Stimulated activated CD8-positive, alpha-beta memory T cell treated with anti-CD3 and anti-CD28 coated beads, Interleukin-15, amount 100 ng/mL, for 1 hour (primary cell): ENCODE measurements around the gene IQSEC3.
"Not testable (repeated sequence)": the region's sequence is repeated elsewhere in the genome, so short reads cannot be mapped to it uniquely, and the experiment has no call there.

Experiments
- DNase-seq: peaks from one replicate; pipeline ENCODE4 v3.0.0-alpha.2; 2020; ENCODE audit warnings: low read depth

Gene IQSEC3

DNA sequence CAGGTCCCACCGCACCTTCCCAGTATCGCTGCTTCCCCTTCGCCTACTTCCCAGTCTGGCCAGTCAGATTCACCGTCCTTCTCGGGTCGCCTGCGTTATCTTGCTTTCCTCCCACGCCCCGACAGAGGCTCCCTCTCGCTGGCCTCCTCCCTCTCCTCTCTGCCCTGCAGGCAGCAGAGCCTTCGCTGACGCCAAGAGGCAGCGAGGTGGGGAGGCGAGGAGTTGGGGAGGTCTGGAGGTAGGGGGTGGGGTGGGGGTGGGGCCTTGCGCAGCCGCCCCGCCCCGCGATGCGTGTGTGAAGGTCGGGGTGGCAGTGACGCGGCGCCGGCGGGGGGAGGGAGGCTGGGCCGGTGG is at the start of gene IQSEC3:
Gene IQSEC3 (plus strand): TSS at position 340 of the 354 bp plus-strand sequence. CDS start 116 bp downstream, outside the sequence.
- not testable (repeated sequence) for DNase-seq

- not testable (repeated sequence) for DNase-seq
Observed at GRCh38 chr12:17370-18340, 48.9 kb upstream of the IQSEC3 start.

- DNase-seq, result not testable (repeated sequence)
Observed at GRCh38 chr12:18821-19567, 47.6 kb upstream of the IQSEC3 start.

- DNase-seq, result not testable (repeated sequence)
Observed at GRCh38 chr12:19906-20305, 46.7 kb upstream of the IQSEC3 start.

DNA sequence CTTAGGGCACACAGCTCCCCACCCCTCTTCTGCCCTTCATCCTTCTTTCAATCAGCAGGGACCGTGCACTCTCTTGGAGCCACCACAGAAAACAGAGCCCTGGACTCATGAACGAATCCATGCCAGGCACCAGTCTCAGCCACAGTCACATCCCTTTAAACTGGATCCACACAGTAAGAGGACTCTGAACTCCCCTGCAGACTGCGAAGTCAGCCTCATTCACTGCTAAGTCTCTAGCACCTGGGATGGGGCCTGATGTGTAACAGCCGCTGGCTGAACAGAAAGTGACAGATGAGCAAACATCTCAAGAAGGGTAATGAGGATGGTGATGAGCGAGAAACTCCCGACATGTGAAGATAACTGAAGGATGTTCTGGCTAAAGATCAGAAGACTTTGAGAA is 45.8 kb upstream of the IQSEC3 start:
- DNase-seq, result no peak

GRCh38 chr12:21301-22189 is 45.0 kb upstream of the IQSEC3 start:
- DNase-seq, result no peak

DNA sequence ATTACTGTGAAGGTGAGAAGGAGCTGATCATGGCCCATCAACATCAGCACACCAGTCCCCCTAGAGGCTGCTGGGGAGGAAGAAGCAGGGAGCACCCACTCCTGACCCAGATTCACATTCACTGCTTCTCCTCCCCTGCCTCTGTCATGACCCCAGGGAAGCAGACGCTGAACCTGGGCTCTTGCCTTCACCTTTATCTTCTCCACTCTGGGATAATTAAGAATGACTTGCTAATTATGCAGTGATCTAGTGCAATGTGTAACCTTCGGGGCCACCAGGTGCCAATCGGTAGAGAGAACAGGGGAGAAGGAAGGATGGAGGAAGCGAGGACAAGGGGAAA is 44.4 kb upstream of the IQSEC3 start:
- DNase-seq, result no peak

DNA sequence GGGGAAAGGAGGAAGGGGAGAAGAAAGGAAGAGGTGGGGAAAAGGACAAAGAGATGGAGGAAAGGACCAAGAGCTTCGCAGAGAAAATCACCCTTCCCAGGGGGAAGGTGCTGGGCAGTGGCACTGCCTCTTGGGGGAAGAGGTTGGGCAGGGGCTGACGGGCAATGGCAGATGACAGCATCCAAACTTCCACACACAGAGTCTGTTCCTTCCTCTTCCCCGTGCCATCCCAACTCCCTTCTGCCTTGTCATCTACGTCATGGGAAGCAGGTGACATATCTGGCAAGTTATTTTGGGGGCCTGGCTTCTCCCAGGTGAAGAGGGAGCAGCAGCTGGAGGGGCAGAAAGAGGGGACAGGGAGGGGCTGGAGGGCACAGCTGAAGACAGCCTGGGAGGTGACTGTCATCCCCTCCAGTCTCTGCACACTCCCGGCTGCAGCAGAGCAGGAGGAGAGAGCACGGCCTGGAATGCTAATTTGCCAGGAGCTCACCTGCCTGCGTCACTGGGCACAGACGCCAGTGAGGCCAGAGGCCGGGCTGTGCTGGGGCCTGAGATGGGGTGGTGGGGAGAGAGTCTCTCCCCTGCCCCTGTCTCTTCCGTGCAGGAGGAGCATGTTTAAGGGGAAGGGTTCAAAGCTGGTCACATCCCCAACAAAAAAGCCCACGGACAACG is 43.9 kb upstream of the IQSEC3 start:
- no peak for DNase-seq

DNA sequence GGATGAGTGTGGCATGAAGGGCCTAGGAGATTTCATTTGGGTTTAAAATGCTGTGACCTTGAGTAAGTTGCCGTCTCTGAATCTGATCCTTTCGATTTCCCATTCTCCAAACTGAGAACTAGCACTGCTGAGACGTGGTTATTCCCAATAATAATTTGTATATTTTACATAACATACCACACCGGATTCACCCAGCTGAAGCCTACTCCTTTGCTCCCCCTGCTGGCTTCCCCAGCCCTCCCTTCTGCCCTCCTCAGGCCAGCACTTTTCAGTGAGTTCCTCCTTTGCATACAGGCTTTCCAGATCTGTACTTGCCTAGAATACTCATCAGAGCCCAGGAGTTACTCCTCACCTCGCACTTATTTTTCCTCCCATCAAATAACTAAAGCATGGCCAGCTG is 38.7 kb upstream of the IQSEC3 start:
- not testable (repeated sequence) for DNase-seq

DNA sequence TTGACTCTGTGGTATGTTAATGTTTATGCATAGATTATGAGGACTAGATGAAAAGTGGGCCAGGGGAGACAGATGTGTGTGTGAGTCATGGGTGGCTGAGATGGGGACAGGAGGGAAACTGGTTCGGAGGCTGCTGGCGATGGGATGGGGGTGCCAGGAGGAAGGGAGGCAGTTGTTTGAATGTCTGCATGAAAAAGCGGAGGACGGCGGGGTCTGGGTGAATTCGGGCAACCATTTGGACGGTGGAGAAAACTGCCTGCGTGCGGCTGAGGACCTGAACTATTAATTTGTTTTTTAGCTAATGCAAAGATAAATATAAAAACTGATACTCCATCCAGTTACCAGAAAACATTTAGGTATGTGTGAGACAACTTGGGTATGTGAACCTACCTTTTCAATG is 27.8 kb upstream of the IQSEC3 start:
- not testable (repeated sequence) for DNase-seq

GRCh38 chr12:39555-40265 is 26.9 kb upstream of the IQSEC3 start:
- DNase-seq, result not testable (repeated sequence)

DNA sequence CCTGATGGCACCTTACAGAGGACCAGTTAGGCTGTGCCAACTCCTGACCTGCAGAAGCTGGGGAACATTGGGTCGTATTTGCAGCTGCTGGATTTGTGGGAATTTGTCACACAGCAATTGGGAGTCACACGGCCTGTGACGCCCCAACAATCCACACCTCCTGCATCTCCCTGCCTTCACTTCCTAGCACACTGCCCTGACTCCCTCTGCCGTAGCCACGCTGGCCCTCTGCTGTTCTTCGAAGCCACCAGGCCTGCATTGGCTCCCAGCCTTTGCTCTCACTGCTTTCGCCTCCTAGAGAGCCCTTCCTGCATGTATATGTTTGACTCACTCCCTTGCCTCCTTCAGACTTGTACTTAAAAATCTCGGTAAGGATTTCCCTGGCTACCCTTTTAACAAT is 22.2 kb upstream of the IQSEC3 start:
- DNase-seq, result not testable (repeated sequence)

DNA sequence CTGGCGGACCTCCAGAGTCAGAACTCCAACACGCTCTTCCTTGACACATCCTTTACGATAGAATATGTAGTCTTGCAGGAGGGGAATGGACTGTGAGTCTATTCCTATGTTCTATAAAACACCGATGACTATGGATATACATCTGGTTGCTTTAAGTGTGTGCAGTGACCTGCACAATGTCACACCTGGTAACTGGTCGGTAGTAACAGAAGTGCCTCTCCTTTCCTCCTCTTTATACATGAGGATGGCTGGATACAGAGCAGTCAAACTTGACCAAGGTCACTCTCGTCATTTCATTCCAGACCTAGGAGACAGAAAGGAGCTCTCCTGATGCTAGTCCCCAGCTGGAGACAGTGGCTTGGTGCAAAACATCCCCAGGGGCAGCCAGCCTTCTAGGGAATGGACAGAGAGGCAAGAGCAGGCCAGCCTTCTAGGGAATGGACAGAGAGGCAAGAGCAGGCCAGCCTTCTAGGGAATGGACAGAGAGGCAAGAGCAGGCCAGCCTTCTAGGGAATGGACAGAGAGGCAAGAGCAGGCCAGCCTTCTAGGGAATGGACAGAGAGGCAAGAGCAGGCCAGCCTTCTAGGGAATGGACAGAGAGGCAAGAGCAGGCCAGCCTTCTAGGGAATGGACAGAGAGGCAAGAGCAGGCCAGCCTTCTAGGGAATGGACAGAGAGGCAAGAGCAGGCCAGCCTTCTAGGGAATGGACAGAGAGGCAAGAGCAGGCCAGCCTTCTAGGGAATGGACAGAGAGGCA is 21.2 kb upstream of the IQSEC3 start:
- not testable (repeated sequence) for DNase-seq

- not testable (repeated sequence) for DNase-seq
Observed at GRCh38 chr12:45991-46358, 20.6 kb upstream of the IQSEC3 start.

DNA sequence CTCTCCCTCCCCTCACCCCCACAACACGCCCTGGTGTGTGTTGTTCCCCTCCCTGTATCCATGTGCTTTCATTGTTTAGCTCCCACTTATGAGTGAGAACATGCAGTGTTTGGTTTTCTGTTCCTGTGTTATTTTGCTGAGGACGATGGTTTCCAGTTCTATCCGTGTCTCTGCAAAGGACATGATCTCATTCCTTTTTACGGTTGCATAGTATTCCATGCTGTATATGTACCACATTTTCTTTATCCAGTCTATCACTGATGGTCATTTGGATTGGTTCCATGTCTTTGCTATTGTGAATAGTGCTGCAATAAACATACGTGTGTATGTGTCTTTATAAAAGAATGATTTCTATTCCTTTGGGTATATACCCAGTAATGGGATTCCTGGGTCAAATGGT is 20.0 kb upstream of the IQSEC3 start:
- DNase-seq, result not testable (repeated sequence)

DNA sequence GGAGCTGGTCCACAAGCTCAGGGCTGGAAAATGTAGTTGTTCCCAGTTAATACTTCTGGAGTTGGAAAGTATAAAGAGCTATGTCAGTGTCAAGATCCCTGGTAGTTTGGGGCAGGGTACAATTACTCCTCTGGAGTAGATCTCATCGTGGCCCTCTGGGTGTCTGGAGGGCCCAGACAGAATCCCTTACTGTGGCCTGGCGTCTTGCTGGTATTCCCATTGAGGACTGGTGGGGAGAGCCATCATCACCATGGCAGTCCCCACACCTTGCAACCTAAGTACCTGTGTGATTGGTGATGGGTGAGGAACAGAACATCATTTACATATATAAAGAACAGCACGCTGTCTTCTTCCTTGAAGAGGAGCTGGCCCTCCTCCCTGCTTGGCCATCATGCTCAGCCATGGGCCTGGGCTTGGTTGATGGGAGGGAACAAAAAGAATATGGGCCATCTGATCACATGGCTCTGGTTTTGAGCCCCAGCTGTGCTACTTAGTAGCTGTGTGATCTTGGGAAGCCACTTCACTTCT is 18.8 kb upstream of the IQSEC3 start:
- not testable (repeated sequence) for DNase-seq

DNA sequence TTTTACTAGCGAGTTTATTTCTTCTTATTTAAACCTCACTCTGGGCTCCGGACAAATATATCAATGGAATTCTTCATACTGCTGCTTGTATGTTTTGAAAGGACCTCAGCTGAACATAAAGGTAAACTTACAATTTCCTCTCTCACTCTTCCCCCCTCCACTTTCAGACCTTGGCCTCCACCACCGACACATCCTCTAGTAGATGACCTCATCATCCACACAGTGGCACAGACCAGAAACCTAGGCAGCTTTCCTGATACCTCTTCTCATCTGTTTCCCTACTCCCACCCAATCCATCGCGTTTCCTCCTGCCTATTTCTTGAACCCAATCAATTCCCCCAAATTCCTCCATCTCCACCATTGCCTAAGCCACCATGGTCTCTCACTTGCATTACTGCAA is 17.4 kb upstream of the IQSEC3 start:
- DNase-seq, result not testable (repeated sequence)

GRCh38 chr12:51087-51486 is 15.5 kb upstream of the IQSEC3 start:
- not testable (repeated sequence) for DNase-seq

DNA sequence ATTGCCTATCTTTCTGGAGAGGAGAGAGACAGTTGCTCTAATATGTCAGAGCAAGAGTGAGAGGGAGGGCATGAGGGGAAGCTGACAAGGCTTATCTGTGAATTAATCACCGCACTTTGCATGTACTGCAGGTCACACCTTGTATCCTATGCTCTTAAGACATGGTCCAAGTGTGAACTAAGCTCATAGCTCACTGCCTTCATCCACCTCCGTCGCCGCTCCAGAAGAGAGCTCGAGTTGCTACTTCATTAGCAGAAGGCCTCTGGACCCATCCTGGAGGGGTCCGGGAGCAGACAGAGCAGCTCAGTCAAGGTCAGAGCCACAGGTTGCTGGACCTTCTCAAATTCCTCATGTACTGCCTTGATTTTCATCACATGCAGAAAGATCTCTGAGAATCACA is 14.6 kb upstream of the IQSEC3 start:
- not testable (repeated sequence) for DNase-seq
